ENCODE data around the gene TXNRD2. TPM values are rescaled to one million over a fixed set of nuclear protein-coding genes. Genes with fewer than 3 reads are reported as not detected.
A peak's percentile ranks its signal among the peaks of the same experiment; 100 is the strongest.

Gene TXNRD2
- total RNA-seq, 2 donors from 2014 or later = 22.3 to 29.5 TPM

GRCh38 chr22:19988965-19989724 lies 47.5 kb upstream of the TXNRD2 start:
- no peak for DNase-seq
- intact Hi-C loops (cut with DNase I) = no loop called here
- Histone ChIP-seq H3K9me3 (no peaks in the 10 kb centered on the region), H3K36me3 (no peaks in the 10 kb centered on the region), H3K27me3 (no peaks in the 10 kb centered on the region), H3K27ac (no peak overlapping the region), H3K4me3 (no peak overlapping the region), H3K9ac (ENCODE audit: low read depth in 2 of 2, low read length in 2 of 2) (no peak overlapping the region), H3K4me1 (peaks cover 9% of the 10 kb centered on the region)
- TF ChIP-seq CTCF (IDR thresholded peaks at IDR 0.05) = no peak

- no peak for DNase-seq
- H3K27ac ChIP-seq = no peak overlapping the region
- intact Hi-C loops (cut with DNase I) = no loop called here
These were observed 46.8 kb upstream of the TXNRD2 start for GRCh38 chr22:19988331-19988808.

GRCh38 chr22:19987394-19988306 lies 46.0 kb upstream of the TXNRD2 start:
- H3K36me3 ChIP-seq = no peaks in the 10 kb centered on the region
- no peaks in the 10 kb centered on the region for H3K9me3 ChIP-seq
- no peaks in the 10 kb centered on the region for H3K27me3 ChIP-seq
- DNase-seq = peak; percentile 36
- no peak overlapping the region for H3K4me3 ChIP-seq
- H3K4me1 ChIP-seq = peaks cover 9% of the 10 kb centered on the region
- intact Hi-C loops (cut with DNase I) = no loop called here
- TF ChIP-seq CTCF (IDR thresholded peaks at IDR 0.05) = no peak
- no peak overlapping the region for H3K27ac ChIP-seq
- peak overlapping the region in 1 of 2 donors; percentile 14 for H3K9ac ChIP-seq (ENCODE audit: low read depth in 2 of 2, low read length in 2 of 2)

More at GRCh38 chr22:19988331-19988808, 46.8 kb upstream of the TXNRD2 start:
- TF ChIP-seq CTCF (IDR thresholded peaks at IDR 0.05) = no peak
- no peaks in the 10 kb centered on the region for H3K27me3 ChIP-seq
- H3K4me1 ChIP-seq = peaks cover 9% of the 10 kb centered on the region
- no peaks in the 10 kb centered on the region for H3K9me3 ChIP-seq
- H3K36me3 ChIP-seq = no peaks in the 10 kb centered on the region
- no peak overlapping the region for H3K9ac ChIP-seq (ENCODE audit: low read depth in 2 of 2, low read length in 2 of 2)
- no peak overlapping the region for H3K4me3 ChIP-seq

- TF ChIP-seq CTCF (IDR thresholded peaks at IDR 0.05) = no peak
- Histone ChIP-seq H3K9me3 (no peaks in the 10 kb centered on the region), H3K27me3 (no peaks in the 10 kb centered on the region), H3K4me3 (peak overlapping the region; percentile 83), H3K4me1 (peaks cover 9% of the 10 kb centered on the region), H3K9ac (ENCODE audit: low read depth in 2 of 2, low read length in 2 of 2) (peak overlapping the region; percentile 70 to 75), H3K36me3 (no peaks in the 10 kb centered on the region), H3K27ac (peak overlapping the region; percentile 47)
- intact Hi-C loops (cut with DNase I) = no loop called here
- DNase-seq = peak; percentile 79
These were observed 45.1 kb upstream of the TXNRD2 start for GRCh38 chr22:19986410-19987341.
